IMR-90 (cell line): ENCODE data around the gene NLE1. TPM values are rescaled to one million over a fixed set of nuclear protein-coding genes. Genes with fewer than 3 reads are reported as not detected.
"Not testable (repeated sequence)": the region's sequence is repeated elsewhere in the genome, so short reads cannot be mapped to it uniquely, and the experiment has no call there.

Experiments used
- ATAC-seq: fragments of 200-7000 bp; cut with Tn5 transposase; 2 replicates; pipeline ENCODE4 v1.9.1; 2020; ENCODE audit warnings: low read depth, mild to moderate bottlenecking, moderate library complexity
- BruUV-seq: library from RNA; stranded (reverse); fragments of 400-500 nt; replicated peaks from 2 replicates; lab custom pipeline; 2021; lab: Mats Ljungman, UMichigan
- CTCF ChIA-PET: fragments of 300-600 bp; formaldehyde crosslinking; extraction: SDS; loops from one replicate; lab custom pipeline; 2021; ENCODE audit warnings: antibody characterized with exemption; lab: Yijun Ruan, JAX
- POLR2A ChIA-PET: fragments of 300-600 bp; sonication (Branson Sonifier 250); formaldehyde crosslinking; loops from one replicate; lab custom pipeline; 2022; ENCODE audit warnings: antibody characterized with exemption; ENCODE audit not compliant: unreplicated experiment; lab: Charles Lee
- DNase-seq: peaks from one replicate; pipeline ENCODE4 v3.0.0; 2013
- H2AFZ ChIP-seq: replicated peaks from 2 replicates; pipeline ENCODE3; 2013; ENCODE audit warnings: low read length, mild to moderate bottlenecking; ENCODE audit not compliant: poor library complexity
- H2AK5ac ChIP-seq: 2 replicates; pipeline ENCODE4 v1.6.1; 2013; ENCODE audit warnings: low read depth, low read length, inconsistent platforms
- H2AK9ac ChIP-seq: replicated peaks from 2 replicates; pipeline ENCODE3; 2013; ENCODE audit warnings: mild to moderate bottlenecking, low read depth, low read length, moderate library complexity; ENCODE audit not compliant: poor library complexity
- H2BK120ac ChIP-seq: 2 replicates; pipeline ENCODE4 v1.6.1; 2013; ENCODE audit warnings: low read depth, low read length, inconsistent platforms
- H2BK15ac ChIP-seq: 3 replicates; pipeline ENCODE4 v1.6.1; 2013; ENCODE audit warnings: low read depth, low read length, inconsistent platforms
- H2BK20ac ChIP-seq: 2 replicates; pipeline ENCODE4 v1.6.1; 2013; ENCODE audit warnings: low read depth, mild to moderate bottlenecking, inconsistent platforms, low read length, moderate library complexity
- H2BK5ac ChIP-seq: 2 replicates; pipeline ENCODE4 v1.6.1; 2013; ENCODE audit warnings: mild to moderate bottlenecking, low read depth, low read length, inconsistent platforms; ENCODE audit not compliant: poor library complexity, severe bottlenecking
- H3K14ac ChIP-seq: replicated peaks from 2 replicates; pipeline ENCODE4 v1.6.1; 2013; ENCODE audit warnings: low read depth, low read length, inconsistent platforms
- H3K18ac ChIP-seq: 2 replicates; pipeline ENCODE4 v1.6.1; 2013; ENCODE audit warnings: low read depth, low read length, control low read depth
- H3K23ac ChIP-seq: 2 replicates; pipeline ENCODE4 v1.6.1; 2013; ENCODE audit warnings: low read depth, low read length, inconsistent platforms
- H3K27ac ChIP-seq: 2 replicates; pipeline ENCODE4 v1.5.1; 2013; ENCODE audit warnings: mild to moderate bottlenecking, control low read depth, low read length; ENCODE audit not compliant: insufficient read depth
- H3K27me3 ChIP-seq: 2 replicates; pipeline ENCODE4 v1.6.1; 2013; ENCODE audit warnings: low read length; ENCODE audit not compliant: control insufficient read depth, insufficient read depth
- H3K36me3 ChIP-seq: 2 replicates; pipeline ENCODE4 v1.6.1; 2013; ENCODE audit warnings: low read length, mixed read lengths; ENCODE audit not compliant: control insufficient read depth, insufficient read depth
- H3K4ac ChIP-seq: 2 replicates; pipeline ENCODE4 v1.6.1; 2013; ENCODE audit warnings: low read depth, low read length, inconsistent platforms
- H3K4me1 ChIP-seq: 2 replicates; pipeline ENCODE4 v1.6.1; 2013; ENCODE audit warnings: low read length, mixed read lengths; ENCODE audit not compliant: control insufficient read depth, insufficient read depth
- H3K4me2 ChIP-seq: 2 replicates; pipeline ENCODE4 v1.6.1; 2013; ENCODE audit warnings: low read depth, mild to moderate bottlenecking, control low read depth, low read length, moderate library complexity
- H3K4me3 ChIP-seq: 2 replicates; pipeline ENCODE4 v1.5.1; 2013; ENCODE audit warnings: low read depth, mild to moderate bottlenecking, control low read depth, low read length, moderate library complexity; ENCODE audit not compliant: insufficient read depth
- H3K56ac ChIP-seq: 2 replicates; pipeline ENCODE4 v1.6.1; 2013; ENCODE audit warnings: low read length, inconsistent platforms; ENCODE audit not compliant: insufficient read depth; ENCODE audit errors: extremely low read depth
- H3K79me1 ChIP-seq, 2 experiments: 2 replicates each; pipeline ENCODE4 v1.6.1; 2013; ENCODE audit warnings: low read length in 2 of 2, inconsistent platforms in 1 of 2, low read depth in 1 of 2
- H3K9ac ChIP-seq: 2 replicates; pipeline ENCODE4 v1.6.1; 2013; ENCODE audit warnings: low read depth, low read length, control low read depth
- H3K9me1 ChIP-seq: 2 replicates; pipeline ENCODE4 v1.6.1; 2013; ENCODE audit warnings: low read length, inconsistent platforms; ENCODE audit not compliant: insufficient read depth
- H3K9me3 ChIP-seq: 2 replicates; pipeline ENCODE4 v1.6.1; 2013; ENCODE audit warnings: low read length; ENCODE audit not compliant: control insufficient read depth, insufficient read depth
- H4K20me1 ChIP-seq: 2 replicates; pipeline ENCODE4 v1.6.1; 2013; ENCODE audit warnings: low read length, inconsistent platforms; ENCODE audit not compliant: insufficient read depth
- H4K5ac ChIP-seq: 2 replicates; pipeline ENCODE4 v1.6.1; 2013; ENCODE audit warnings: mild to moderate bottlenecking, low read depth, low read length, control low read depth
- H4K8ac ChIP-seq, 2 experiments: 2 replicates each; pipeline ENCODE4 v1.6.1; 2013; ENCODE audit warnings: low read depth in 2 of 2, low read length in 2 of 2, control low read depth in 1 of 2, inconsistent platforms in 1 of 2
- H4K91ac ChIP-seq: 2 replicates; pipeline ENCODE4 v1.6.1; 2013; ENCODE audit warnings: low read depth, low read length, inconsistent platforms; ENCODE audit not compliant: insufficient read depth
- WGBS, 2 experiments: methylation state at CpG; one replicate each; pipeline versions ENCODE4 v1.1.5 to v1.1.7; 2013; ENCODE audit warnings: missing lambda C conversion rate in 2 of 2; ENCODE audit not compliant: insufficient read length in 1 of 2; ENCODE audit errors: extremely low coverage in 2 of 2; 5-methylcytosine and 5-hydroxymethylcytosine counted together
- dilution Hi-C: fragments of 300-500 bp; cut with HindIII; formaldehyde crosslinking; loops from one replicate; pipeline ENCODE4 v1.14.3; 2018; ENCODE audit warnings: low sequenced_read_pairs; ENCODE audit not compliant: unreplicated experiment
- in situ Hi-C: fragments of 300-500 bp; cut with MboI; formaldehyde crosslinking; loops from 3 replicates; pipeline ENCODE4 v1.14.3; 2019; ENCODE audit warnings: low sequenced_read_pairs, inconsistent platforms, mixed read lengths
- intact Hi-C: fragments of 100-400 bp; cut with micrococcal nuclease; formaldehyde crosslinking; loops from 2 replicates; pipeline ENCODE4 v1.10.0; 2022
- polyA plus RNA-seq, 3 experiments: library from polyadenylated mRNA; depleted of rRNA; stranded (reverse); fragments of >200 nt; gene quantifications; 2 replicates each; pipeline ENCODE4 v1.2.3, GENCODE V29; 2012; ENCODE audit warnings: low replicate concordance in 1 of 3
- total RNA-seq: library from RNA; depleted of rRNA; stranded (reverse); fragments of >200 nt; gene quantifications from 2 replicates; pipeline ENCODE4 v1.2.3, GENCODE V29; 2012

NLE1 gene
- total and polyA plus RNA-seq, 2 of the 4 experiments (the other 2 are of a cell fraction) = 18.6 to 23.7 TPM

DNA sequence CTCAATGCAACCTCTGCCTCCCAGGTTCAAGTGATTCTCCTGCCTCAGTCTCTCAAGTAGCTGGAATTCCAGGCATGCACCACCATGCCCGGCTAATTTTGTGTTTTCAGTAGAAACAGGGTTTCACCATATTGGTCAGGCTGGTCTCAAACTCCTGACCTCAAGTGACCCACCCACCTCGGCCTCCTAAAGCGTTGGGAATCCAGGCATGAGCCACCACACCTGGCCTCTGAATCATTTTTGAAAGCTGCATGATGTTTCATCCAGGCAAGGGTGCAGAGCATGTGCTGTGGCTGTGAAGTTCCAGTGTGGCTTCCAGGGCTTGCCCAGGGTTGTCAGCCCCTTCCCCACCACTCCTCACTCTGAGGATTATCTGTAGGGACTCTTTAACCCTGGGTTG, 30.2 kb upstream of the NLE1 start:
- H2BK20ac ChIP-seq, H3K4me2 ChIP-seq, dilution Hi-C loops, H3K23ac ChIP-seq, H4K20me1 ChIP-seq, H3K27me3 ChIP-seq, CTCF ChIA-PET, H2AK9ac ChIP-seq, BruUV-seq, H3K56ac ChIP-seq, H4K91ac ChIP-seq, H2AFZ ChIP-seq, H3K36me3 ChIP-seq, H2AK5ac ChIP-seq, H3K9ac ChIP-seq, H2BK5ac ChIP-seq, H2BK15ac ChIP-seq, H3K4me3 ChIP-seq, H4K5ac ChIP-seq, H3K18ac ChIP-seq, H3K79me1 ChIP-seq, H3K9me3 ChIP-seq, in situ Hi-C loops, POLR2A ChIA-PET, ATAC-seq, H4K8ac ChIP-seq, H3K4ac ChIP-seq, DNase-seq, H3K4me1 ChIP-seq, H3K27ac ChIP-seq, H3K9me1 ChIP-seq, H3K14ac ChIP-seq, H2BK120ac ChIP-seq: not testable (repeated sequence)
- intact Hi-C loops = loop anchor here (1.0 to 10.0 kb wide), 3 partner anchors 70 to 575 kb away; partner anchors contain the start of genes SLFN12 and SLFN5
- 86% methylated on average over 1 of the region's 3 CpGs; no CpG with 5 or more reads in 1 of the 2 experiments for WGBS, 2 experiments
